Transverse colon (tissue), 4 donors: ENCODE data around the gene SUPT4H1. TPM values are rescaled to one million over a fixed set of nuclear protein-coding genes. Genes with fewer than 3 reads are reported as not detected.
A peak's percentile ranks its signal among the peaks of the same experiment; 100 is the strongest.

ENCODE experiments used
- DNase-seq: peaks from one replicate; pipeline ENCODE4 v3.0.0-alpha.2; 2019
- H3K27ac ChIP-seq, 4 donors: fragments of 200-600 bp; sonication (generic); 2 replicates each; pipeline ENCODE4 v1.5.1; 2016 to 2018; ENCODE audit warnings: inconsistent platforms in 4 of 4
- H3K27me3 ChIP-seq: fragments of 200-600 bp; sonication (generic); 2 replicates; pipeline ENCODE4 v1.5.1; 2017; ENCODE audit warnings: inconsistent platforms
- H3K36me3 ChIP-seq, 4 donors: fragments of 200-600 bp; sonication (generic); 2 replicates each; pipeline ENCODE4 v1.5.1; 2017 to 2019; ENCODE audit warnings: inconsistent platforms in 4 of 4
- H3K4me1 ChIP-seq, 4 donors: fragments of 200-600 bp; sonication (generic); 2 replicates each; pipeline ENCODE4 v1.5.1; 2017 to 2020; ENCODE audit warnings: inconsistent platforms in 4 of 4
- H3K4me3 ChIP-seq, 4 donors: fragments of 200-600 bp; sonication (generic); 1 replicate in 1 of 4; 2 replicates in 3 of 4; pipeline versions ENCODE4 v1.5.1 to v1.6.1; 2017 to 2019; ENCODE audit warnings: inconsistent platforms in 4 of 4
- H3K9me3 ChIP-seq, 2 donors: fragments of 200-600 bp; sonication (generic); 2 replicates each; pipeline ENCODE4 v1.5.1; 2017 to 2019; ENCODE audit warnings: inconsistent platforms in 2 of 2
- EP300 ChIP-seq: sonication (generic); formaldehyde crosslinking; IDR thresholded peaks from one replicate; pipeline ENCODE4 v1.6.1; 2017; ENCODE audit warnings: antibody characterized with exemption, low read depth
- POLR2A ChIP-seq: fragments of 450-650 bp; IDR thresholded peaks from one replicate; pipeline ENCODE4 v1.6.1; 2016; ENCODE audit warnings: antibody characterized with exemption, mild to moderate bottlenecking, moderate library complexity
- POLR2AphosphoS5 ChIP-seq, 3 donors: sonication (generic); formaldehyde crosslinking; IDR thresholded peaks; one replicate each; pipeline ENCODE4 v1.6.1; 2016; ENCODE audit warnings: antibody characterized with exemption in 3 of 3
- WGBS, 2 donors: methylation state at CpG; one replicate each; pipeline ENCODE4 v1.1.5; 2018; ENCODE audit warnings: low coverage in 1 of 2; 5-methylcytosine and 5-hydroxymethylcytosine counted together
- in situ Hi-C, 4 donors: fragments of 200-750 bp; cut with MboI; loops; one replicate each; pipeline versions ENCODE4 v1.15.0 to v1.15.1; 2017; ENCODE audit warnings: low sequenced_read_pairs in 3 of 4, low pct_ligation_motif_present in 1 of 4, low pct_unique_long_range_greater_than_20kb in 1 of 4
- intact Hi-C: fragments of 100-400 bp; cut with DNase I; formaldehyde crosslinking; loops from one replicate; pipeline ENCODE4 v1.15.1; 2023; ENCODE audit warnings: low total_unique reads
- total RNA-seq, 4 donors: library from RNA; depleted of rRNA; stranded (reverse); fragments of >200 nt; gene quantifications; one replicate each; pipeline ENCODE4 v1.1.0, GENCODE V29; 2016
- TF ChIP-seq, protein P1 (sequence below), 5 experiments: fragments of 200-600 bp in 3 of 5; fragments of 450-650 bp in 2 of 5; sonication (generic) in 3 of 5; IDR thresholded peaks; 1 replicate in 2 of 5; 2 replicates in 3 of 5; pipeline ENCODE4 v1.5.1; 2016 to 2017; ENCODE audit warnings: antibody characterized with exemption in 5 of 5, inconsistent platforms in 3 of 5, mild to moderate bottlenecking in 2 of 5, moderate library complexity in 1 of 5

SUPT4H1 gene
- total RNA-seq, 4 donors from 2014 or later: 12.0 to 66.3 (median 40.0) TPM

DNA sequence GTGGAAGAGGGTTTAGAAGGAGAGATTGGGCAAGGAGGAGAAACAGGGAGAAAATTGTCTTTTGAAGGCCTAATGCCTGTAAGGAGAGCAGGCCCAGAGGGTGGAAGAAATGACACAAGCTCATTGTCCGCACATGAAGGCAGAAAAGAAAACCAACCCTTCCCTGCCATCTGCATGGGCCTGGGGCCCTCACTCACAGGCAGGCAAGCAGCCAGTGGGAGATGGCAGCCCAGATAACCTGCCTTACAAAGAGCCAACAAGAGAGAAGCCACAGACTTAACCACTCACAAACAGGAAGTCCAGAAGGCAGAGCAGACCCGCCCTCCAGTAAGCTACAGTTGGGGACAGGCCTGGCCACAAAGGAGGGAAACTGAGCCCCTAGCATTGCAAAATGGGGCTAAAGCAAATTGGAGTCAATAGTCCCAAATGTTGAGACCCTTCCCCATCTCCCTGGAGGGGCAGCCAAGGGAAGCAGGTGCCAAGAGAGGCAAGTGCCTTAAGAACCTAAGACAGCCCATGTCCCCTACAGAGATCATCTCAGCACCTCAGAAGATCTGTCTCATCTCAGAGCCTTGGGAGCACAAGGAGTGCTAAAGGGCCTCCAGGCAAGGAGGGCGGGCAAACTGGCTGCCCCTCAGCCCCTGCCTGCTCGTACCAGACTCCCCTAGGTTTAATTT, 16.1 kb downstream of the SUPT4H1 start:
- Histone ChIP-seq H3K27me3 (no peaks in the 10 kb centered on the region), H3K4me1 (peaks cover 16 to 50% (median 28%) of the 10 kb centered on the region in 4 donors), H3K27ac (peak overlapping the region; percentile 88 to 96 (median 89)), H3K4me3 (no peak overlapping the region), H3K36me3 (no peaks in the 10 kb centered on the region), H3K9me3 (no peaks in the 10 kb centered on the region)
- no peak for TF ChIP-seq EP300
- TF ChIP-seq, protein P1, sequence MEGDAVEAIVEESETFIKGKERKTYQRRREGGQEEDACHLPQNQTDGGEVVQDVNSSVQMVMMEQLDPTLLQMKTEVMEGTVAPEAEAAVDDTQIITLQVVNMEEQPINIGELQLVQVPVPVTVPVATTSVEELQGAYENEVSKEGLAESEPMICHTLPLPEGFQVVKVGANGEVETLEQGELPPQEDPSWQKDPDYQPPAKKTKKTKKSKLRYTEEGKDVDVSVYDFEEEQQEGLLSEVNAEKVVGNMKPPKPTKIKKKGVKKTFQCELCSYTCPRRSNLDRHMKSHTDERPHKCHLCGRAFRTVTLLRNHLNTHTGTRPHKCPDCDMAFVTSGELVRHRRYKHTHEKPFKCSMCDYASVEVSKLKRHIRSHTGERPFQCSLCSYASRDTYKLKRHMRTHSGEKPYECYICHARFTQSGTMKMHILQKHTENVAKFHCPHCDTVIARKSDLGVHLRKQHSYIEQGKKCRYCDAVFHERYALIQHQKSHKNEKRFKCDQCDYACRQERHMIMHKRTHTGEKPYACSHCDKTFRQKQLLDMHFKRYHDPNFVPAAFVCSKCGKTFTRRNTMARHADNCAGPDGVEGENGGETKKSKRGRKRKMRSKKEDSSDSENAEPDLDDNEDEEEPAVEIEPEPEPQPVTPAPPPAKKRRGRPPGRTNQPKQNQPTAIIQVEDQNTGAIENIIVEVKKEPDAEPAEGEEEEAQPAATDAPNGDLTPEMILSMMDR (IDR thresholded peaks at IDR 0.05): no peak
- peak; percentile 41 for TF ChIP-seq POLR2A
- TF ChIP-seq POLR2AphosphoS5 (IDR thresholded peaks at IDR 0.05): peak; percentile 41 to 57 (median 49)
- 48% methylated on average over 4 of the region's 4 CpGs; no CpG with 5 or more reads in 1 of the 2 donors for WGBS, 2 donors
- in situ Hi-C loops: no loop called here
- intact Hi-C loops: no loop called here
- peak; percentile 70 for DNase-seq

DNA sequence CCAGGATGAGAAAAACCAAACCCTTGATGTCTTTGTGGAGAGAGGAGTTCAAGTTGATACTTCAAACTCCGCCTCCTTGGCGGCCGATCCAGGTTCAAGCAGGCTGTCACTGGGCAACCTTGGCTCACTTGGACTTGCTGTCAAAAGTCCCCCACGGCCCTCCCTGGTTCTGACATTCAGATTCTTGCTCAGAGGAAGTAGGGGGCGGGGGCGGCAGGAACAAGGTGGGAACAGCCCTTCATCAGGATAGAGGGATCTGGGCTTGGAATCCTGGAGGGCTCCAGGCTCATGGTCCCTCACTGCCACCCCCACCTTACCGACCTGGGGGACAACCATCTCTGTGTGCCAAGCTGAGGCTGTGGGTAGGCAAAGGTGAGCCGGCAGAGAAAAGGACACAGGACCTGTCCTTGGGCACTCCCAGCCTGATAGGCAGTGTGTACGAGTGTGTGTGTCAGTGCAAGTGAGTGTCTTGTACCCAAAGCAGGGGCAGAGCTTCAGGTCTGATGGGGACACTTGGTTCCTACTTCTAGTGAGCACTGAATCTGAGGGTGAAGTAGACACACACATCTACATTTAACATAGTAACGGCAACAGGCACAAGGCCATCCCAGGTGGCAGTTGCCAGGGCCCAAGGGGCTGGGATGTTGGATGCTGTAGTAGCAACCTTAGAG, 16.8 kb downstream of the SUPT4H1 start:
- no peak for TF ChIP-seq EP300
- no peak for TF ChIP-seq POLR2AphosphoS5 (IDR thresholded peaks at IDR 0.05)
- TF ChIP-seq POLR2A: no peak
- TF ChIP-seq, protein P1 (IDR thresholded peaks at IDR 0.05): no peak
- Histone ChIP-seq H3K4me1 (peaks cover 16 to 50% (median 28%) of the 10 kb centered on the region in 4 donors), H3K36me3 (no peaks in the 10 kb centered on the region), H3K4me3 (peak overlapping the region in 1 of 4 donors; percentile 5), H3K27me3 (no peaks in the 10 kb centered on the region), H3K9me3 (no peaks in the 10 kb centered on the region), H3K27ac (peak overlapping the region; percentile 88 to 96 (median 89))
- WGBS, 2 donors: 64% methylated on average over 10 of the region's 10 CpGs; no CpG with 5 or more reads in 1 of the 2 donors
- DNase-seq: no peak
- in situ Hi-C loops (no loop called here), intact Hi-C loops (no loop called here)

DNA sequence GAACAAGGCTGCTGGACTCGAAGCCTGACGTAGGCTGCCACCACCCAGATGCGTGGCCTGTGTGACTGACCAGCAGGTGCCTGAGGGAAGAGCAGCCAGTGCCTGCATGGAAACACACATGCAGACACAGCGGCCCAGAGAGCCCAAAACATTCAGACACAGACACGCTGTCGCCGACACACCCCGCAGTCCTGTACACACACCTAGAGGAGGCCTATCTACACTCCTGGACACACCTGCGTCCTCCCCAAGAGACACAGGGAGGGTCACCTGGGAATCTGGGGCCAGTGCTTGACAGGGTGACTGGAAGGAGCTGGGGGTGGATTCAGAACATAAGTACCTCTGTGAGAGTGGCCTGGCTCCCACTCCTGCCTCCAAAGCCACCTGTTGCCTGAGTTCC, 17.3 kb downstream of the SUPT4H1 start:
- in situ Hi-C loops (no loop called here), intact Hi-C loops (no loop called here)
- Histone ChIP-seq H3K9me3 (no peaks in the 10 kb centered on the region), H3K36me3 (no peaks in the 10 kb centered on the region), H3K4me3 (peak overlapping the region in 1 of 4 donors; percentile 5), H3K4me1 (peaks cover 16 to 50% (median 28%) of the 10 kb centered on the region in 4 donors), H3K27ac (peak overlapping the region; percentile 88 to 96 (median 89)), H3K27me3 (no peaks in the 10 kb centered on the region)
- no peak for TF ChIP-seq EP300
- TF ChIP-seq POLR2A: no peak
- TF ChIP-seq POLR2AphosphoS5 (IDR thresholded peaks at IDR 0.05): no peak
- TF ChIP-seq, protein P1 (IDR thresholded peaks at IDR 0.05): no peak
- no peak for DNase-seq
- 74% methylated on average over 9 of the region's 9 CpGs; no CpG with 5 or more reads in 1 of the 2 donors for WGBS, 2 donors

DNA sequence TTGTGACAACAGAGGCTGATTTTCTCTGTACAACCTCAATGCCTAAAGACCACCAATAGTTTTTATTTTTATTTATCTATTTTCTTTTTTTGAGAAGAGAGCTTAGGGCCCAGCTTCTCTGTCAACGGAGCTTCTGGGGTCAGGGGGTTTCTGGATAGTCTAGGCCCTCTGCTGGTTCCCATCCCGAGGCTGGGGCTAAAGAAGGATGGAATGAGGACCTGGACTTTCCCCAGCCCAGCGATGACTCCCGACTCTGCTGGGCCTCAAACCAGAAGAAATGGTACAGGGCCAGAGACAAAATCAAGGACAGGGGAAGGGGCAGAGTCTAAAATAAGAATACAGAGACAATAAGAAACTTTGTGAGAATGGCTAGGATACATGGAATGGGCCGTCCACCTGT, 17.7 kb downstream of the SUPT4H1 start:
- intact Hi-C loops: no loop called here
- Histone ChIP-seq H3K36me3 (no peaks in the 10 kb centered on the region), H3K27ac (peak overlapping the region; percentile 88 to 96 (median 89)), H3K27me3 (no peaks in the 10 kb centered on the region), H3K4me1 (peaks cover 16 to 47% (median 28%) of the 10 kb centered on the region in 4 donors), H3K4me3 (peak overlapping the region in 1 of 4 donors; percentile 46), H3K9me3 (no peaks in the 10 kb centered on the region)
- TF ChIP-seq EP300 (no peak), POLR2AphosphoS5 (IDR thresholded peaks at IDR 0.05) (no peak), POLR2A (no peak)
- TF ChIP-seq, protein P1 (IDR thresholded peaks at IDR 0.05): no peak
- no peak for DNase-seq
- in situ Hi-C loops: no loop called here
- 60 to 67% methylated on average over 1 to 5 of the region's 5 CpGs for WGBS, 2 donors
